ENCODE results near the gene APOL3. TPM values are rescaled to one million over a fixed set of nuclear protein-coding genes. Genes with fewer than 3 reads are reported as not detected.
"Not testable (repeated sequence)": the region's sequence is repeated elsewhere in the genome, so short reads cannot be mapped to it uniquely, and the experiment has no call there.

Gene APOL3
- total RNA-seq, 1 experiment from 2014 or later, result 0.28 TPM

- DNase-seq, result no peak
- Histone ChIP-seq H3K27me3 (ENCODE audit: control insufficient read depth, insufficient read depth, low read length) (no peaks in the 10 kb centered on the region), H3K36me3 (replicated peaks; ENCODE audit: control insufficient read depth, insufficient read depth, low read length) (no peaks in the 10 kb centered on the region), H3K4me3 (ENCODE audit: insufficient read depth, low read depth, low read length) (no peak overlapping the region)
Measured at GRCh38 chr22:36182056-36182455, 21.5 kb upstream of the APOL3 start.

GRCh38 chr22:36180928-36181327 is 20.4 kb upstream of the APOL3 start:
- DNase-seq, result no peak
- H3K4me3 ChIP-seq (ENCODE audit: insufficient read depth, low read depth, low read length), result no peak overlapping the region
- no peaks in the 10 kb centered on the region for H3K36me3 ChIP-seq (replicated peaks; ENCODE audit: control insufficient read depth, insufficient read depth, low read length)
- no peaks in the 10 kb centered on the region for H3K27me3 ChIP-seq (ENCODE audit: control insufficient read depth, insufficient read depth, low read length)

- Histone ChIP-seq H3K27me3 (ENCODE audit: control insufficient read depth, insufficient read depth, low read length) (no peaks in the 10 kb centered on the region), H3K4me3 (ENCODE audit: insufficient read depth, low read depth, low read length) (no peak overlapping the region), H3K36me3 (replicated peaks; ENCODE audit: control insufficient read depth, insufficient read depth, low read length) (no peaks in the 10 kb centered on the region)
- DNase-seq, result peak; percentile 75
Measured at GRCh38 chr22:36180038-36180880, 19.7 kb upstream of the APOL3 start.

GRCh38 chr22:36177160-36177559 is 16.6 kb upstream of the APOL3 start:
- no peak for DNase-seq
- Histone ChIP-seq H3K36me3 (replicated peaks; ENCODE audit: control insufficient read depth, insufficient read depth, low read length) (no peaks in the 10 kb centered on the region), H3K27me3 (ENCODE audit: control insufficient read depth, insufficient read depth, low read length) (no peaks in the 10 kb centered on the region), H3K4me3 (ENCODE audit: insufficient read depth, low read depth, low read length) (no peak overlapping the region)

GRCh38 chr22:36175892-36176291 is 15.3 kb upstream of the APOL3 start:
- H3K36me3 ChIP-seq (replicated peaks; ENCODE audit: control insufficient read depth, insufficient read depth, low read length), result no peaks in the 10 kb centered on the region
- H3K27me3 ChIP-seq (ENCODE audit: control insufficient read depth, insufficient read depth, low read length), result no peaks in the 10 kb centered on the region
- H3K4me3 ChIP-seq (ENCODE audit: insufficient read depth, low read depth, low read length), result no peak overlapping the region
- no peak for DNase-seq

- no peak for DNase-seq
- Histone ChIP-seq H3K36me3 (replicated peaks; ENCODE audit: control insufficient read depth, insufficient read depth, low read length) (no peaks in the 10 kb centered on the region), H3K27me3 (ENCODE audit: control insufficient read depth, insufficient read depth, low read length) (no peaks in the 10 kb centered on the region), H3K4me3 (ENCODE audit: insufficient read depth, low read depth, low read length) (no peak overlapping the region)
Measured at GRCh38 chr22:36171941-36172340, 11.4 kb upstream of the APOL3 start.

- Histone ChIP-seq H3K36me3 (replicated peaks; ENCODE audit: control insufficient read depth, insufficient read depth, low read length) (no peaks in the 10 kb centered on the region), H3K4me3 (ENCODE audit: insufficient read depth, low read depth, low read length) (no peak overlapping the region), H3K27me3 (ENCODE audit: control insufficient read depth, insufficient read depth, low read length) (no peaks in the 10 kb centered on the region)
- no peak for DNase-seq
Measured at GRCh38 chr22:36166518-36167220, 6.1 kb upstream of the APOL3 start.

- Histone ChIP-seq H3K4me3 (ENCODE audit: insufficient read depth, low read depth, low read length) (no peak overlapping the region), H3K36me3 (replicated peaks; ENCODE audit: control insufficient read depth, insufficient read depth, low read length) (no peaks in the 10 kb centered on the region), H3K27me3 (ENCODE audit: control insufficient read depth, insufficient read depth, low read length) (no peaks in the 10 kb centered on the region)
- DNase-seq, result no peak
Measured at GRCh38 chr22:36166086-36166485, 5.5 kb upstream of the APOL3 start.

GRCh38 chr22:36165141-36165540 is 4.6 kb upstream of the APOL3 start:
- no peaks in the 10 kb centered on the region for H3K36me3 ChIP-seq (replicated peaks; ENCODE audit: control insufficient read depth, insufficient read depth, low read length)
- H3K27me3 ChIP-seq (ENCODE audit: control insufficient read depth, insufficient read depth, low read length), result no peaks in the 10 kb centered on the region
- no peak for DNase-seq
- no peak overlapping the region for H3K4me3 ChIP-seq (ENCODE audit: insufficient read depth, low read depth, low read length)

- Histone ChIP-seq H3K4me3 (ENCODE audit: insufficient read depth, low read depth, low read length) (no peak overlapping the region), H3K36me3 (replicated peaks; ENCODE audit: control insufficient read depth, insufficient read depth, low read length) (no peaks in the 10 kb centered on the region), H3K27me3 (ENCODE audit: control insufficient read depth, insufficient read depth, low read length) (no peaks in the 10 kb centered on the region)
- DNase-seq, result no peak
Measured at GRCh38 chr22:36164621-36165020, 4.1 kb upstream of the APOL3 start.

GRCh38 chr22:36163497-36163896 is 2.9 kb upstream of the APOL3 start:
- H3K4me3 ChIP-seq (ENCODE audit: insufficient read depth, low read depth, low read length), result no peak overlapping the region
- no peaks in the 10 kb centered on the region for H3K36me3 ChIP-seq (replicated peaks; ENCODE audit: control insufficient read depth, insufficient read depth, low read length)
- no peaks in the 10 kb centered on the region for H3K27me3 ChIP-seq (ENCODE audit: control insufficient read depth, insufficient read depth, low read length)
- DNase-seq, result no peak

- DNase-seq, result no peak
- no peaks in the 10 kb centered on the region for H3K27me3 ChIP-seq (ENCODE audit: control insufficient read depth, insufficient read depth, low read length)
- no peaks in the 10 kb centered on the region for H3K36me3 ChIP-seq (replicated peaks; ENCODE audit: control insufficient read depth, insufficient read depth, low read length)
- H3K4me3 ChIP-seq (ENCODE audit: insufficient read depth, low read depth, low read length), result no peak overlapping the region
Measured at GRCh38 chr22:36162127-36163034, 1.8 kb upstream of the APOL3 start.

GRCh38 chr22:36161793-36162126 is 1.2 kb upstream of the APOL3 start:
- H3K36me3 ChIP-seq (replicated peaks; ENCODE audit: control insufficient read depth, insufficient read depth, low read length); DNase-seq; H3K4me3 ChIP-seq (ENCODE audit: insufficient read depth, low read depth, low read length); H3K27me3 ChIP-seq (ENCODE audit: control insufficient read depth, insufficient read depth, low read length): not testable (repeated sequence)

- H3K36me3 ChIP-seq (replicated peaks; ENCODE audit: control insufficient read depth, insufficient read depth, low read length), result no peaks in the 10 kb centered on the region
- peak; percentile 71 for DNase-seq
- no peaks in the 10 kb centered on the region for H3K27me3 ChIP-seq (ENCODE audit: control insufficient read depth, insufficient read depth, low read length)
- no peak overlapping the region for H3K4me3 ChIP-seq (ENCODE audit: insufficient read depth, low read depth, low read length)
Measured at GRCh38 chr22:36156515-36157419, 3.8 kb downstream of the APOL3 start.

Data from H7 (cell line).